LNCaP clone FGC (cell line): Measurements from ENCODE around the gene SRSF1.

Experiments
- DNase-seq: peaks from one replicate; pipeline ENCODE4 v3.0.0-alpha.2; 2011; ENCODE audit warnings: low read depth
- H3K4me3 ChIP-seq: 2 replicates; pipeline ENCODE4 v1.5.1; 2011; ENCODE audit warnings: mild to moderate bottlenecking, low read depth, low read length, control low read depth
- TF ChIP-seq, protein P1 (sequence below): IDR thresholded peaks from 2 replicates; pipeline ENCODE4 v1.5.1; 2012; ENCODE audit warnings: mild to moderate bottlenecking; ENCODE audit not compliant: control insufficient read depth, insufficient read depth; ENCODE audit errors: extremely low read depth

SRSF1 gene

DNA sequence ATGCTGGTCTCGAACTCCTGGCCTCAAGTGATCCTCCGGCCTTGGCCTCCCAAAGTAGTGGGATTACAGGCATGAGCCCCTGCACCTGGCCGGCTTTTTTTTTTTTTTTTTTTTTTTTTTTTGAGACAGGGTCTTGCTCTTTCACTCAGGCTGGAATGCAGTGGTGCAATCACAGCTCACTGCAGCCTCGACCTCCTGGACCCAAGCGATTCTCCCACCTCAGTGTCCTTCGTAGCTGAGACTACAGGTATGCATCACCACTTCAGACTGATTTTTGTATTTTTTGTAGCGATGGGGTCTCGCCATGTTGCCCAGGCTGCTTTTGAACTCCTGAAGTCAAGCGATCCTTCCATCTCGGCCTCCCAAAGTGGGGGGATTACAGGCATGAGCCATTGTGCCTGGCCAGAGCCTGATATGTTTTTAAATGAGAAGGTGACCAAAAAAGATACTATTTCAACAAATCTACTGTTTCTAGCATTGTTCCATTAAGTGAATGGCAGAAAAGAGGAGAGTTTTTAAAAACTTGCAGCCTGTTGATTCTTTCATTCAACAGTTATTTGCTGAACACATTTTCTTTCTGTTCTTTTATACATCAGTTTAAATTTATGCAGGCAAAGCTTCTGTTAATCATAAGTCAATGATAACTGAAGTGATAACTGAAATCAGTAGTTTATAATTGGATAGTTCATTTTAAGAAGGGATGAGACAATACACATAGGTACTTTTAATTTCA lies 3.2 kb upstream of the SRSF1 start:
- H3K4me3 ChIP-seq: no peak overlapping the region
- no peak for DNase-seq
- TF ChIP-seq, protein P1, sequence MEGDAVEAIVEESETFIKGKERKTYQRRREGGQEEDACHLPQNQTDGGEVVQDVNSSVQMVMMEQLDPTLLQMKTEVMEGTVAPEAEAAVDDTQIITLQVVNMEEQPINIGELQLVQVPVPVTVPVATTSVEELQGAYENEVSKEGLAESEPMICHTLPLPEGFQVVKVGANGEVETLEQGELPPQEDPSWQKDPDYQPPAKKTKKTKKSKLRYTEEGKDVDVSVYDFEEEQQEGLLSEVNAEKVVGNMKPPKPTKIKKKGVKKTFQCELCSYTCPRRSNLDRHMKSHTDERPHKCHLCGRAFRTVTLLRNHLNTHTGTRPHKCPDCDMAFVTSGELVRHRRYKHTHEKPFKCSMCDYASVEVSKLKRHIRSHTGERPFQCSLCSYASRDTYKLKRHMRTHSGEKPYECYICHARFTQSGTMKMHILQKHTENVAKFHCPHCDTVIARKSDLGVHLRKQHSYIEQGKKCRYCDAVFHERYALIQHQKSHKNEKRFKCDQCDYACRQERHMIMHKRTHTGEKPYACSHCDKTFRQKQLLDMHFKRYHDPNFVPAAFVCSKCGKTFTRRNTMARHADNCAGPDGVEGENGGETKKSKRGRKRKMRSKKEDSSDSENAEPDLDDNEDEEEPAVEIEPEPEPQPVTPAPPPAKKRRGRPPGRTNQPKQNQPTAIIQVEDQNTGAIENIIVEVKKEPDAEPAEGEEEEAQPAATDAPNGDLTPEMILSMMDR: no peak

DNA sequence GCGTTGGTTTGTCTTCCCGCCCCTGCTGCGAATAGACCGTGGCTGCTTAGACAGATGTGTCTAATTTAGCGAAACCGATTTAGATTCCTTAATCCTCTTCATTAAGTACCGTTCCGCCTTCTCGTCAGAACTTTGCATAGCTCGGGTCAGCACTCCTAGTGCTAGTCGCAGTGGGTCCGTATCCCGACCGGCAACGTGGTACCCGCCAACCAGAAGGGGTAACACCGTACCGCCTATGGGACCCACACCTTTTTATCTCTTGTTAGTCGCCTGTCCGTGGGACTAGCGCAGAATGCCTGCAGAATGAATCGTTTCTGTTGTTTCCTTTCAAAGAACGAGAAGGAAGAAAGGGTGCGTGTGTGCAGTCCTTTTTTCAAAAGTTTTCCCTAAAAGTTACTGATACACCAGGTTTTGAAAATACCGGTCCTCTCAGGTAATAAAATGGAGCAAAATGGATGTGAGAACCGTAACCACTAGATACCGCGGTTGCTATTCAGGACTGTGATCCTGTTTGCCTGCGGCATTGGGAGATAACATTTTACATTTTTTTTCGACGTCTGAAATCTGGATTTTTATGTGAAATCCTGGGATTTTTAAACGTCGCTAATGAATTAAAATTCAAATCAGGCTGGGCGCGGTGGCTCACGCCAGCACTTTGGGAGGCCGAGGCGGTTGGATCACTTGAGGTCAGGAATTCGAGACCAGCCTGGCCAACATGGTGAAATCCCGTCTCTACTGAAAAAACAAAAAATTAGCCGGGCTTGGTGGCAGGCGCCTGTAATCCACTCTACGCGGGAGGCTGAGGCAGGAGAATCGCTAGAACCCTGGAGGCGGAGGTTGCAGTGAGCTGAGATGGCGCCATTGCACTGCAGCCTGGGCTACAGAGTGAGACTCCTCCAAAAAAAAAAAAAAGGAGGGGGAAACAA lies 998 bp upstream of the SRSF1 start:
- peak overlapping the region; percentile 82 for H3K4me3 ChIP-seq
- no peak for DNase-seq
- TF ChIP-seq, protein P1: no peak

DNA sequence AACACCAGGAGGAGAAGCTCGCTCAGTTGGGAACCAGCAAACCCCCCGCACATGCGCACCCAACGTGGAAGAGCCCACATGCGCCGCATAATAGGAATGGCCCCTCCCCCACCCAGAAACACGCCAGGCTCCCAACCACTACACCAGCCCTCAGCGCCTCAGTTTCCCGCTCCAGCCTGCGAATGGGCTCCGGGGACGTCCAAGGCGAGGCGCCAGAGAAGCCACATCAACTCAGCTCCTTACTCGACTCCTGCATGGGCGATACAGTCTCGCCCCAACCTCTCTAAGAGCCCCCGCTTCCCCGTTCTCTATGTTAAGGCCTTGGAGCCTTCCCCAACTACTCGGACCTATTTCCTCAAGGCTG lies 504 bp downstream of the SRSF1 start:
- H3K4me3 ChIP-seq: peak overlapping the region; percentile 82
- no peak for DNase-seq
- TF ChIP-seq, protein P1: no peak

DNA sequence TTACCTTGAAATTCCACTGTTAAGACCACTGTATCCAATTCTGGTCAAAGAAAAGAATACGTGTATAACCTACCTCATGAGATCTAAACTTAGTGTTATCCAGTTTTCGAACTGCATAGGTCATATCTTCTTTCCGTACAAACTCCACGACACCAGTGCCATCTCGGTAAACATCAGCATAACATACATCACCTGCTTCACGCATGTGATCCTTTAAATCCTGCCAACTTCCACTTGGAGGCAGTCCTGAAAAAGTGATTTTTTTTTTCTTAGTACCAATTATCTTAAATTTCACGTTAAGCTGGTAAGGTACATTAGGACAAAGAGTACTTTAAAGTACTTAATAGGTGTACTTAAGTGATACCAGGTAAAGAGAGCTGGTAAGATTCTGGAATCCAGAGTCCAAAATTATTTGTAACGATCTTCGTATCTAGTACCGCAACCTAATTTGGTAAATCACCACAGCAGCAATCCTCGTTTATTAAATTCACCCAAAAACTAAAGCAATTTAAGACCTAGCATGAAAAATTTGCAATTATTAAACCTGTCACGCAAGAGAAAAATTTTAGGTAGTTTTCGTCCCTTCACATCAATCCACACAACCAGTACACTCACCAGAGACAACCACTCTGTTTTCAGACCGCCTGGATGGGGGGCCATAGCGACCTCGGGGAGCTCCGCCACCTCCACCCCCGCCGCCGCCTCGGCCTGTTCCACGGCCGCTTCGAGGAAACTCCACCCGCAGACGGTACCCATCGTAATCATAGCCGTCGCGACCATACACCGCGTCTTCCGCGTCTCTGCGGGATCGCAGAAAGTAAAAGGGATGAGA lies 1.1 kb downstream of the SRSF1 start:
- H3K4me3 ChIP-seq: peak overlapping the region; percentile 82
- peak; percentile 57 for DNase-seq
- TF ChIP-seq, protein P1: no peak

DNA sequence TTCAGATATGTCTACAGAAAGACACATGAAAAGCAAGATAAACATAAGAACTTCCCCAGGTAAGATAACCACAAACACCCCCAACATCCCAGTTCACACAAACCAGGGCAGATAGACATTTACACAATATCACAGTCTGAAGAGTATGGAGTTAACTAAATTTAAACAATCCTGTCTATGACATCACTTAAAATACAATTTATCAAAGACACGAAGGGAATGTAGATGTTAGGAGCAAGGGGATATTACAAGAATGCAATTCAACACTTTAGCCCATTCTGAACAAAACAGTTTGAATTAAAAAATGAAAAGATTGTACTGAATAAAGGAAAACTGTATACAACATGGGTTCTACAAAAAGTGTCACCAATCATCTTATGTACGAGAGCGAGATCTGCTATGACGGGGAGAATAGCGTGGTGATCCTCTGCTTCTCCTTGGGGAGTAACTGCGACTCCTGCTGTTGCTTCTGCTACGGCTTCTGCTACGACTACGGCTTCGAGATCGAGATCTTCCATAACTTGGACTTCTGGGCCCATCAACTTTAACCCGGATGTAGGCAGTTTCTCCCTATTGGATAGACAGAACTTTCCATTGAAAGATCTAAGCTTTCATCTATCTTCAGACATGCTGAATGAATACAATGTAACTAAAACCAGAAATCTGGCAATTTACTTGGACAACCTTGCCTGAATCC lies 1.9 kb downstream of the SRSF1 start:
- no peak for DNase-seq
- peak overlapping the region; percentile 82 for H3K4me3 ChIP-seq
- TF ChIP-seq, protein P1: no peak

GRCh38 chr17:58004060-58004459 lies 3.0 kb downstream of the SRSF1 start:
- H3K4me3 ChIP-seq: no peak overlapping the region
- TF ChIP-seq, protein P1: no peak
- DNase-seq: no peak
